HS-27A (cell line): ENCODE data around the gene NUP210L.
"Not testable (repeated sequence)": the region's sequence is repeated elsewhere in the genome, so short reads cannot be mapped to it uniquely, and the experiment has no call there.

Experiments
- DNase-seq: peaks from one replicate; pipeline ENCODE4 v3.0.0-alpha.2; 2012; ENCODE audit warnings: low read depth, missing footprints

Gene NUP210L

DNA sequence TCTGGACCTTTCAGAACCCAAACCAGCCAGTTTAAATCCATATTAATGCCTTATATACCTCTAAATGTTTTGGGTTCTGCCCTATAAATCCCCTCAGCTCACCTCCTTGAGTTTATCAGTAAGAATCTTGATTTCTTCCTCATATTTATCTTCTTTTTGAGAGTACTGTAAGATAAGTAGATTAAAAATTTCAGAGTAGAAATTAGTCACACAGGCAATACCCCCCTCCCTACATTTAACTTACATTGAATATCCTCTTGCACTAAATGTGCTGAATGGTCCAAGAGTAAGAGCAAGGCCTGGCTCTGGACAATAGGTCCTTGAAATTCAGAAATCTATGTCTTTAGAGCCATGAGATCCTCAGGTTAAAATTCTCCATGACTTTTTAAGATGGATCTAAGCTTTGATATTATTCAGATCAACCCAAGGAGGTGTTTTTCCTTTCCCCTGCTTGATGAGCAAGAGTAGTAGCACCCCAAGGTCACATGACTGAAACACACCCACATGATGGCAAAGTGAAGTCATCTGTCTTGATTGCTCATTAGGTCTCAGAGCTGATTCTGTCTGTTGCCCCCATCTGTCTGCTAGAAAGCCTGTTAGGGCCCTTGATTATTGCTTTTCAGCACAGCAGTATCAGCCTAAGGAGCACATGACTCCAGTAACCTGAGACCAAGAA, 15.8 kb upstream of the NUP210L start:
- DNase-seq: no peak

DNA sequence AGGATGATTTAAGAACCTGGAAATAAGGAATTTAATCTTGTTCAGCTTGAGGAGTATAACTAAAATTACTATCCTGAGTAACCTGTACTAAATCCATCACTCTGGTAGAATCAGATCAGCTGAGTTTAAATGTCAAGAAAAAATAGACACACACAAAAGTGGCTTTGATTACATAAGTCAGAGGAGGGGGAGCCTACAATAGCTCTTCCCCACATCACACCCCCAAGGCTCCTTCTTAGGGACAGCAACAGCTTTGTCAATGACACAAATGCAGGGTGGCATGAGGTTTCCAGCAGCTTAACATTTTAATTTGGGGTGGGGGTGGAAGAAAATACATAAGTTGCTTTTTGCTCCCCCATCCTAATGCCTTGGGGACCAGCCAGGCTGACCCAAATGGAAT, 12.6 kb upstream of the NUP210L start:
- no peak for DNase-seq

DNA sequence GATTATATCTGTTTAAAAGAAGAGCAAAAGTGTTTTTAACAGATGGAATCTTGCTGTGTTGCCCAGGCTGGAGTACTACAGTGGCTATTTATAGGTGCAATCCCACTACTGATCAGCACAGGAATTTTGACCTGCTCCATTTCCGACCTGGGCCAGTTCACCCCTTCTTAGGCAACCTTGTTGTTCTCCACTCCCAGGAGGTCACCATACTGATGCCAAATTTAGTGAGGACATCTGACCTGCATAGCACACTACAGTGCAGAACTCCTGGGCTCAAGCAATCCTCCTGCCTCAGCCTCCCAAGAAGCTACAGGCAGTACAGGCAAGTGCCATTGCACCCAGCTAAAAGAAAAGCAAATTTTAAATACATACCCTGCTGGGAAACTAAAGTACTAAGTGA, 11.3 kb upstream of the NUP210L start:
- DNase-seq: no peak

DNA sequence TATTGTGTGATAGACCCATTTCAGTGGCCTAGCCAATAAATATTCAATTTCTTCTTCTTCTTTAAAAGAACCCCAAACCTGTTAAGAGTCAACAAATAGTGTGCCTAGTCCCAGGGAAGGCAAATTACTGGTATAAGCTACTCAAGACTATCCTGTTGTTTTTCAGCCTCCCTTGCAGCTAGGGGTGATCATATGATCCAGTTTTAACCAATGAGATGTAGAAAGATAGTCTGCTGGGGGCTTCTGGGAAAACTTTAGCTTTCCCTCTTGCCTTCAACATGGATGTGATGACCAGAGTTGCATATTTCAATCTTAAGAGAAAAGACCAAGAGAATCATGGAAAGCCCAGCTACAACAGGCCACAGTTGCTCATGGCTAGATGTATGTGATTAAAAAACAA, 4.7 kb upstream of the NUP210L start:
- DNase-seq: no peak

DNA sequence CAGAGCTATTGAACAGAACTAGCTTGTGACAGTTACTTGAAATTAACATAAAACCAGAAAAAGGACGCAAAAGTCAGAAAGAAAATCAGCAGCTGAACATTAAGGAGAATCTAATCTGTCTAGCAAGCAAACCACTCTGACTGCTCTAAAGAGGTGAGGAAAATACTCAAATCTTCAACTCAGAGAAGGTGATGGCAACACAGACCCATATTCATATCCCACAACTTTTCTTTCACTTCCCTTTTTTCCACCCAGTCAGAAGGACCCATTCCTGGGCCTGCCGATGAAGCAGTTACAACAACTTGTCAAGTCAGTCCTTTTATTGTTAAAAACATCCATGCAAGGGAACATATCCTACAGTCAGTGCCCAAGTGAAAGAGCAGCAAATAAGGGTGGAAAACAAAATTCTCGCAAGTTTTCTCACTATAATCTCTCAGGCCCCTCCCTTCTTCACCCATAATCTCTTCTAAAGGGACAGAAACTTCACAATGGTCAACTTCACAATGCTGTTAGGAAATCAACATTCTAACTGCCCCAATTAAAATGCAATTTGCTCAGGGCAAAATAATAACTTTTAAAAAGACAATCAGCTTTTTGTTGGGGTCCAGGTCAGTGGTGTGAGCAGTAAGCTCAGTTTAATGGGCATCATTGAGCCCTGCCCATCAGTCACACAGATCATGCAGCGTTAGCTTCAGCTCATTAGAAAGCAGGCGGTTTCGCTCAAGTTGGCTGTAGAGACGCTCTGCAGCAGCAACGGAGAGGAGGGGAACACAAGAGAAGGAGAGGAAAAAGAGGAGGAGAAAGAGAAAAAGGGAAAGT, 3.6 kb upstream of the NUP210L start:
- no peak for DNase-seq

DNA sequence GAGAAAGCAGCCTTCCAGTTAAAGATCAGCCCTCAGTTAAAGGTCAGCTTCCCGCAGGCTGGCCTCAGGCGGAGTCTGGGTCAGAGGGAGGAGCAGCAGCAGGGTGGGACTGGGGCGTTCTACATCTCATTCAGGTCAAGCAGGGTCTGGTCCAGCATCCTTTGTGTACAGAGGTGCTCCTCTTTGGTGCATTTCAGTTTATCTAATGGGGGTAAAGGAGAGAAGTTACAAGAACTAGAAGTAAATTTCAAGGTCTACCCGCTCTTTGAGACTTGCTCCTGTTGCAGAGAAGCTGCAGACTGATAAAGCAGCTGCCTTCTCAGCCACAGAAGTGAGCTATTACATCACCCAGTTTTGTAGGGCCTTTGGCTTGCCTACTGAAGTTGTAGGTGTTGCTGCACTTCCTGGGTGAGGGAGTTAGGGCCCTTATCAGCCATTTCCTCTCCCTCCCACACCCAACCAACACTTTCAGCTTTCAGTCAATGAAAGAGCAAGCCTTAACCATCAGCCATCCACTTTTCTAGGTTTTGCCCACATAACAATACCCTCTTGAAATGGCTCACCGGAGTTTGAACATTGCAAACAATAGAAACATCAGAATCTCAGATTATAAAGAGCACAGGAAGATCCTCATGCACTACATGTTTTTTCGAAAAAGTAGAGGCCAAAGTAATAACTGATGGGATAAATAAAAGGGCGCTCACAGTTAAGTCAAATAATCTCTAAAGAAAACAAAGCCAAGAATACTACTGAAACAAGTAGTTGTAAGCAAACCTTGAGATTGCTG, 2.8 kb upstream of the NUP210L start:
- DNase-seq: no peak

DNA sequence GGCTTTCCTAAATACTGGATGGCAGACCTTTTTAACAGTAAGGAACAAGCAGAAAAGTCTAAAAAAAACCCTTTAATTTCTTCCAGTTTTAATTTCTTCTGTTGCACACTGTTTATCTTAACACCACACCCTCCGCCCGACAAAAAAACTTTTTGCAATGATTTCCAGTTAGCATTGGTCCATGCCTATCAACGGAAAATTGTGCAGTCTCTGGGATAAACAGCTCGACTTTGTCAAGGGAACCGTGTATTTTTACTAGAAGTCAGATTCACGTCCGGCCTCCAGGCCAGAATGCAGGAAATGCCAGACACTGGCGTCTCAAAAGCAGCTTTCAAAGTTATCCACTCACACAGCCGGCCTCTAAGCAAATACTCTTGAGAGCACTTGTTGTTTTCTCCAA, 378 bp upstream of the NUP210L start:
- DNase-seq: no peak

DNA sequence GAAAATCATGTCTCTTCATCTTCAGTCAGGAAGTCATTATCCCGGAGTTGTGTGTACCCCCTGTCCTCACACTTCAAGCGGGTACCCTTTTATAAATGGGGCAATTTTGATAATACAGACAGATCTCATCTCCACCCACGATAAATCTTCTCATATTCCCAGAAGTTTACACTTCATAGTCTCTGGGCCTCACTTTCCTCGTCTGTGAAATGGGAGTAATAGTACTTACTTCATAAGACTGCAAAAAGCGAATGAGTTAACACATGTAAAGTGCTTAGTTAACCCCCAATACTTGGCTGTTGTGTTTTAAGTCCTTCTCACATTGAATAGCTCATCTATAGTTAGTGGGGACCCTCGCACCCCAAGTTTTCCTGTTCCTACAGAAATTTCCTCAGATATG, 820 bp downstream of the NUP210L start:
- DNase-seq: no peak

DNA sequence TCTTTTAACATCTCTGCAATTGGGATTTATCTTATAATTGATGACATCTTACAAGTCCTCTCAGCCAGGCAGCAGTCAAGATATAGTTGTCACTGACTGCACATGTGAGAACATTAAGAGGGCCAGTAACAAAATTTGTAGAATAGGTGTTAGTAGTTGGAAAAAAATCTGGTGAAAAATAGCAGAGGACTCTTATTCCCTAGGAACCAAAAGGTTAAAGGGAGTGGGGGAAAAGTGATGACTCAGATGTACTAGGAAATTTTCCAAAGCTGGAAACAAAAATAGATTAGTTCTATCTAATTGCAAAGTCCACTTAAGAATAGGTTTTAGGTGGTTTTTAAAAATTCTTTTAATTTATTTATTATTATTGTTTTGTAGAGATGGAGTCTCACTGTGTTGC, 3.6 kb downstream of the NUP210L start:
- DNase-seq: no peak

DNA sequence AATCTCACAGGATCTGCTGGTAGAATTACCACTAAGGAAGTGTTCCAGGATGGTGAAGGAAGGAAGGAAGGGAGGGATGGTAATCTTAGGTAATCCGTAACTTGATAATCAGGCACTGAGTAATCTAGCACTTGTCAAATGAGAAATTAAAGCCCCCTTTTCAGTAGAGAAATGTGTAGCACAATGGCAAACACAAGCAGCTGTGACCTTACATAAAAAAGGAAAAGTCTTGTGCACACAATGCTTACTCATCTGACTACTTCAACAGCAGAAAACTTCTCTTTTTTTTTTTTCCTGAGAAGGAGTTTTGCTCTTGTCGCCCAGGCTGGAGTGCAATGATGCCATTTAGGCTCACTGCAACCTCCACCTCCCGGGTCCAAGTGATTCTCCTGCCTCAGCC, 6.1 kb downstream of the NUP210L start:
- DNase-seq: no peak

DNA sequence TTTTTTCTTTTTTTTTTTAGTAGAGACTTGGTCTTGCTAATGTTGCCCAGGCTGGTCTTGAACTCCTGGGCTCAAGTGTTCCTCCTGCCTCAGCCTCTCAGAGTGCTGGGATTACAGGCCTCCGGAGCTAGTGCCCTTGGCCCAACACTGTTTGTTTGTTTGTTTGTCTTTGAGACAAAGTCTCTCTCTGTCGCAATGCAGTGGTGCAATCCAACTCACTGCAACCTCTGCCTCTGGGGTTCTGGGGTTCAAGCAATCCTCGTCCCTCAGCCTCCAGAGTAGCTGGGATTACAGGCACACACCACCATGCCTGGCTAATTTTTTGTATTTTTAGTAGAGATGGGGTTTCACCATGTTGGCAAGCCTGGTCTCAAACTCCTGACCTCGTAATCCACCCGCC, 7.4 kb downstream of the NUP210L start:
- not testable (repeated sequence) for DNase-seq

DNA sequence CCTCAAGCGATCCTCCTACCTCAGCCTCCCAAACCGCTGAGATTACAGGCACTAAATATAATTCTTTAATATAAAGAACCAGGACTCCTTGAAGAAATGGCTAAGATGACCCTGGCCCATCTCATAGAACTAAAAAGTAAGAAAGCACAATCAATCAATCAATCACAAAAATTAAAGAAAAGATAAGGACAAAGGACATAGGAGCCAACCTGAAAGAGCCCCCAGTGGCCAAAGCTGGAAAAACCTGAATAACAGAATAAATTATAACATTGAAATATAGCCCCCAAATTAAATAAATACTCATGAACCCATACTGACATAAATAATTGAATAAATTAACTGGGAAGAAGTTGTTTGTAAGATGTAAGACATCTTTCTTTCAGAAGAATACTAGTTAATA, 8.9 kb downstream of the NUP210L start:
- no peak for DNase-seq

DNA sequence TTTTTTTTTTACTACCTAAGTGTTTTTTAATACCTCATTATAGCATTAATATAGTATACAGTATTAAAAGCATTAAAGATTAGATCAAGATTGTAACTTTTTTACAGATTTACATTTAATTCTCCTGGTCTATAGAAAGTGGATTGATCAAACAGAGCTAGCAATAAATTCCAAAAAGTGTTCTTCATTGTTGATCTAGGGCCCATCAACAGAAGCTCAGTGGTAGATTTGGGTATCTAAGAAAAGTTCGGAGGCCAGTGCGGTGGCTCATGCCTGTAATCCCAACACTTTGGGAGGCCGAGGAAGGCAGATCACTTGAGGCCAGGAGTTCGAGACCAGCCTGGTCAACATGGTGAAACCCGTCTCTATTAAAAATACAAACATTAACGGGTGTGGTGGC, 12.5 kb downstream of the NUP210L start:
- no peak for DNase-seq

DNA sequence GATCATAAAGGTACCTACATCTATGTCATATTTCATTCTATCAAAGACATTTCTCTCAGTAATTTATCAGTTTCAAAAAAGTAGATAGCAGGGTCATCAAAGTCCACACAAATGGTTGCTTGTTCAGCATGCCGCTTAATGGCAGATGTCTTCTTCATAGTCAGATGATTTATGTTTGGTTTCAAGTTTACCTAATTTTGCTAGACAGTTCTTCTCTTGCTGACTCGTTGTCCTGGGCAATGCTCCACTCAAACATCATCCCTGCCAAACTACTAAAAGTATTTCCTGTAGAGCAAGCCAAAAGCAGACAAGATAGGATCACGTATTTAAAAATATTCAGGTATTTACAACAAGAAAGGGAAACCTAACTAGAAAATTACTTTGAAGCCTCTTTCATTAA, 13.6 kb downstream of the NUP210L start:
- no peak for DNase-seq

DNA sequence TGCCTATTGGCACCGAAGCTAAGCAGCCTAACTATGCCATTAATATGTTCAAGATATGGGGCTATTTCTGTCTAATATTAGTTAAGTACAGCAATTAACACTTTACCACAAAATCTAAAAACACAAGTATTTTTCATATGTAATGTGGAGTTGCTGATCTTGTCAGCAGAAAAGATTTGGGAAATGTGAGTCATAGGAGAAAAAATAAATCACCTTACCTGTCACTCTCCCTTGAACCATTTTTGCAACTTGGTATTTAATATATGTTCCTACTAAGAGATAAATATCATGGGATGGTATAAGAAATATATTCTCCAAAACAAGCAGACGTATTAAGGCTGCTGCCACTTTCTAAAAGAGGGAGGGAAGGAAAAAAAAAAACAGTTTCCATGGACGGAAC, 17.0 kb downstream of the NUP210L start:
- DNase-seq: no peak

DNA sequence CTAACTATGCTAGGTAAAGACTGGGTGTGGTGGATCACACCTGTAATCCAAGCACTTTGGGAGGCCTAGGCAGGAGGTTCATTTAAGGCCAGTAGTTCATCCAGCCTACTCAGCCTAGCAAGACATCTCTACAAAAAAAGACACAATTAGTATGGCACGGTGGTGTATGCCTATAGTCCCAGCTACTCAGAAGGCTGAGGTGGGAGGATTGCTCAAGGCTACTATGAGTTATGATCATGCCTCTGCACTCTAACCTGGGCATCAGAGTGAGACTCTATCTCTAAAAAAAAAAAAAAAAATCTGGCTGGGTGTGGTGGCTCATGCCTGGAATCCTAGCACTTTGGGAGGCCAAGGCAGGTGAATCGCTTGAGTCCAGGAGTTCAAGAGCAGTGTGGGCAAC, 21.6 kb downstream of the NUP210L start:
- DNase-seq: no peak

DNA sequence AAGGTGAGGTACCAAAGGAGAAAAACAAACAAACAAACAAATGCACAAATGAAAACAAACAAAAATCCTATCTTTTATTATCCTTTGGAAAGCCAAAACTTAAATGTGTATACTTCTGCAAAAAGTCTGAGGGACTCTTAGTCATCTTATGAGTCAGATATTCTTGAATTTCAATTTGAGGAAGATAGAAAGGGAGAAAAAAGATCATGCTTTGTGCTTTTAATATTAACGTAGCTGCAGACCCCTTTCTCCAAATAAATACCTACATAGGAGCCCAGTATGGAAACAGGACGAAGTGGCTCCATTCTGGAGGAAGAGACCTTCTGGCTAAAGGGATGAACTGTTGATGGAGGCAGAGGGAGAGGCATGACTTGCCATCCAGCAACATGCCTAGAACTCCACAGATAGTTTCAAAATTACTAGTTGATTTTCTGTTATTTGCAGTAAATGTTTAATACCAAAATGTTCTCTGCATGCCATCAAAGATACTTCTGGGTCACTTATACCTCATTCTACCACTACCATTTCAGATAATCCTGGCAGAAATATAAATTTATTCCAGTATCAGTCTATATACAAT, 25.4 kb downstream of the NUP210L start:
- DNase-seq: peak; percentile 4

DNA sequence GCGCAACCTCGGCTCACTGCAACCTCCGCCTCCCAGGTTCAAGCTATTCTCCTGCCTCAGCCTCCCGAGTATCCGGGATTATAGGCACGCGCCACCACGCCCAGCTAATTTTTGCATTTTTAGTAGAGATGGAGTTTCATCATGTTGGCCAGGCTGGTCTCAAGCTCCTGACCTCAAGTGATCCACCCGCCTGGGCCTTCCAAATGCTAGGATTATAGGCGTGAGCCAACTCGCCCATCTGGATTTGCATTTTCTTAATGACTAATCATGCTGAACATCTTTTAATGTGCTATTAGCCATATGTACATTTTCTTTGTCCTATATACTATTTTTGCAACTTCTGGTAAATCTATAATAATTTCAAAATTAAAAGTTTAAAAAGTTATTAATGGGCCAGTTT, 31.7 kb downstream of the NUP210L start:
- DNase-seq: not testable (repeated sequence)

DNA sequence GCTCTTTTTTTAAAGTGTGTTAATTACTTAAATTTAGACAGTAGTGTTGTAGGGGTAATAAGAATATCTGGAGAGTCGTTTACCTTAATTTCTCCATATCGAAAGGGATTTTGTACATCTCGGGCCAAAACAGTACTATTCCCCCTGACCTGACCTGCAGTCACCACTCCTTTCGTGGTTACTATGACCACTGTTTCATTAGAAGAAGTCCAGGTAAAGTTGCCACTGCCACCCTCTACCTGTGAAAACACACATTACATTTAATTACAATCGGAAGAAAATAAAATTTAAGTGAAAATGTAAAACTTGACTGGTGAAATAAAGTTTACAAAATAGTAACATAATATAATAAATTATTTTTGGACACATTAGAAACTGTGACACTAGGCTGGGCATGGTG, 37.2 kb downstream of the NUP210L start:
- DNase-seq: no peak

DNA sequence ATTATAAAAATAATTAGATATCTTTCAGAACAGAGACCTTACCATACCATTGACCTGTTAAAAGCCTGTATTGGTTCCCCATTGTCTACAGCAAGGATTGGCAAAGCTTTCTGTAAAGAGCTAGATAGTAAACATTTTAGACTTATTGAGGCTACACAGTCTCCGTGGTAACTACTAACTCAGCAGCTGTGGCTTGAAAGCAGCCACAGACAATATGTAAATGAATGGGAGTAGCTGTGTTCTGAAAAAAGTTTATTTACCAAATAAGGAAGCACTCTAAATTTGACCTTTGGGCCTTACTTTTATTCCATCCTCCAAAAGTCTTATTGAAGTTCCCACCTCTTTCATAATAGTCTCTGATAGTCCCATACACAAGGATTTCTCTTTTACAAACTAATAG, 39.7 kb downstream of the NUP210L start:
- DNase-seq: no peak

DNA sequence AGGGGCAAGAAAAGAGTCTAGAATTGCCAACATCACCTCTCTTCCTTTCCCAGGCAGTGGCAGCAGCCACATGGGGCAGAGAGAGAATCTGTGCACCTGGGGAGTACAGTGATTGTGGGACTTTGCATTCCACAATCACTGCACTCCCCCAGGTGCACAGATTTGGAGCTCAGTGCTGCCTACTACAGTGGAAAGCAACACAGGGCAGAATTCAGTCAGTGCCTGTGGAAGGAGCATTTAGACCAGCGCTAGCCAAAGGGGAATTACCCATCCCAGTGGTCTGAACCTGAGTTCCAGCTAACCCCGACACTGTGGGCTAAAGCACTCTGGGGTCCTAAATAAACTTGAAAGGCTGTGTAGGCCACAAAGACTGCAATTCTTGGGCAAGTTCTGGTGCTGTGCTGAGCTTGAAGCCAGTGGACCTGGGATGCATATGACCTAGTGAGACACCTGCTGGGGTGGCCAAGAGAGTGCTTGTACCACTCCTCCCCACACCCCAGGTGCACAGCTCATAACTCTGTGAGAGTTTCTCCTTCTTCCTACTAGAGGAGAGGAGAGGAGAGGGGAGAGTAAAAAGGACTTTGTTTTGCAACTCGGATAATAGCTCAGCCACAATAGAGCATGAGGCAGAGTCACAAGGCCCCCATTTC, 50.3 kb downstream of the NUP210L start:
- no peak for DNase-seq

DNA sequence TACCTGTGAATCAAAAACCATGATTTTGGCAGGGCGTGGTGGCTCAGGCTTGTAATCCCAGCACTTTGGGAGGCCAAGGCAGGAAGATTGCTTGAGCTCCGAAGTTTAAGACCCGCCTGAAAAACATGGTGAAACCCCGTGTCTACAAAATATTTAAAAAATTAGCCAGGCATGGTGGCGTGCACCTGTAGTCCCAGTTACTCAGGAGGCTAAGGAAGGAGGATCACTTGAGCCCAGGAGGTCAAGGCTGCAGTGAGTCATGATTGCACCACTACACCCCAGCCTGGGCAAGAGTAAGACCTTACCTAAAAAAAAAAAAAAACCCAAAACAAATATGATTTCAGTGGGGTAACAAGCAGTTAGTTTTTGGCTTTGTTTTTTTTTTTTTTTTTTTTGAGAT, 54.7 kb downstream of the NUP210L start:
- not testable (repeated sequence) for DNase-seq
